ENCODE data around the gene HEMGN. TPM values are rescaled to one million over a fixed set of nuclear protein-coding genes. Genes with fewer than 3 reads are reported as not detected.

The HEMGN gene
- total and polyA plus RNA-seq, 2 of the 13 experiments (the other 11 are each of a cell fraction or from before 2014, with no cell fraction given) = not detected

GRCh38 chr9:97984188-97985057, 46.5 kb upstream of the HEMGN start:
- FAIRE-seq = no peak
- peaks cover 22% of the 10 kb centered on the region for H4K20me1 ChIP-seq (ENCODE audit: insufficient read depth, low read length)
- peaks cover 59% of the 10 kb centered on the region for H3K79me2 ChIP-seq (ENCODE audit: insufficient read depth, low read length)
- H3K9me3 ChIP-seq (ENCODE audit: low read length) = no peaks in the 10 kb centered on the region
- in situ Hi-C loops (cut with HindIII; ENCODE audit: extremely low pct_ligation_motif_present, low pct_unique_long_range_greater_than_20kb) = loop anchor here (10.0 kb wide), 1 partner anchor 60 kb away; the partner anchor contains the start of gene TRMO
- peak; percentile 26 for DNase-seq (ENCODE audit: low spot score)
- BruUV-seq (replicated peaks) = no TSS peak
- peak overlapping the region; percentile 85 for H3K4me2 ChIP-seq (ENCODE audit: low read depth, low read length)
- H3K4me1 ChIP-seq (ENCODE audit: insufficient read depth, low read length) = peaks cover 67% of the 10 kb centered on the region
- POLR2A ChIA-PET = interaction anchor here (1.1 to 2.9 kb wide), 8 partner anchors 13 to 351 kb away, joined by 3 to 28 read pairs (median 7); partner anchors contain the start of genes NANS, NCBP1, TRMO and TSTD2
- H3K27me3 ChIP-seq (ENCODE audit: control insufficient read depth in 1 of 2, insufficient read depth in 2 of 2, low read length in 2 of 2) = no peaks in the 10 kb centered on the region; a peak in 2 of 5 replicates
- whole genome bisulfite sequencing (ENCODE audit: low lambda C conversion rate) = no CpG with 5 or more reads among the region's 116 CpGs
- H3K27ac ChIP-seq (ENCODE audit: extremely low read length, insufficient read depth, low read length) = peak overlapping the region; percentile 95
- intact Hi-C loops (cut with micrococcal nuclease; ENCODE audit: unreplicated experiment) = loop anchor here (10.0 kb wide), 1 partner anchor 350 kb away; the partner anchor contains the start of genes NCBP1 and TSTD2
- H3K36me3 ChIP-seq (replicated peaks in 1 of 2; ENCODE audit: control insufficient read depth in 1 of 2, insufficient read depth in 2 of 2, low read length in 2 of 2) = peaks cover 0 to 3% of the 10 kb centered on the region in 2 experiments; a peak in 1 of 5 replicates
- peak; percentile 29 for ATAC-seq
- H3K9ac ChIP-seq (ENCODE audit: insufficient read depth, low read depth, low read length) = peak overlapping the region; percentile 95
- CTCF ChIA-PET (ENCODE audit: low intra/inter-chr PET ratio, low total read pairs) = no interaction called here
- H3K4me3 ChIP-seq (replicated peaks in 1 of 3; ENCODE audit: insufficient read depth in 1 of 3, low read depth in 2 of 3, low read length in 3 of 3) = peak overlapping the region; percentile 84 to 93 (median 90); a peak in 5 of 6 replicates
- no peak overlapping the region for H2AFZ ChIP-seq (ENCODE audit: low read length)
- TF ChIP-seq ZNF781 (CRISPR knock-in tag; IDR thresholded peaks at IDR 0.05; ENCODE audit: borderline replicate concordance, not compliant biosample characterization) = no peak
- TF ChIP-seq IRF9 (CRISPR knock-in tag; IDR thresholded peaks at IDR 0.05; ENCODE audit: borderline replicate concordance) = no peak
- TF ChIP-seq ZNF607 (CRISPR knock-in tag; IDR thresholded peaks at IDR 0.05; ENCODE audit: borderline replicate concordance) = 0 out of 2 replicates have a peak, but pooled peaks have one; percentile 11
- TF ChIP-seq ZBTB43 (CRISPR knock-in tag; conservative IDR thresholded peaks at IDR 0.05) = no peak
- TF ChIP-seq, protein P1, sequence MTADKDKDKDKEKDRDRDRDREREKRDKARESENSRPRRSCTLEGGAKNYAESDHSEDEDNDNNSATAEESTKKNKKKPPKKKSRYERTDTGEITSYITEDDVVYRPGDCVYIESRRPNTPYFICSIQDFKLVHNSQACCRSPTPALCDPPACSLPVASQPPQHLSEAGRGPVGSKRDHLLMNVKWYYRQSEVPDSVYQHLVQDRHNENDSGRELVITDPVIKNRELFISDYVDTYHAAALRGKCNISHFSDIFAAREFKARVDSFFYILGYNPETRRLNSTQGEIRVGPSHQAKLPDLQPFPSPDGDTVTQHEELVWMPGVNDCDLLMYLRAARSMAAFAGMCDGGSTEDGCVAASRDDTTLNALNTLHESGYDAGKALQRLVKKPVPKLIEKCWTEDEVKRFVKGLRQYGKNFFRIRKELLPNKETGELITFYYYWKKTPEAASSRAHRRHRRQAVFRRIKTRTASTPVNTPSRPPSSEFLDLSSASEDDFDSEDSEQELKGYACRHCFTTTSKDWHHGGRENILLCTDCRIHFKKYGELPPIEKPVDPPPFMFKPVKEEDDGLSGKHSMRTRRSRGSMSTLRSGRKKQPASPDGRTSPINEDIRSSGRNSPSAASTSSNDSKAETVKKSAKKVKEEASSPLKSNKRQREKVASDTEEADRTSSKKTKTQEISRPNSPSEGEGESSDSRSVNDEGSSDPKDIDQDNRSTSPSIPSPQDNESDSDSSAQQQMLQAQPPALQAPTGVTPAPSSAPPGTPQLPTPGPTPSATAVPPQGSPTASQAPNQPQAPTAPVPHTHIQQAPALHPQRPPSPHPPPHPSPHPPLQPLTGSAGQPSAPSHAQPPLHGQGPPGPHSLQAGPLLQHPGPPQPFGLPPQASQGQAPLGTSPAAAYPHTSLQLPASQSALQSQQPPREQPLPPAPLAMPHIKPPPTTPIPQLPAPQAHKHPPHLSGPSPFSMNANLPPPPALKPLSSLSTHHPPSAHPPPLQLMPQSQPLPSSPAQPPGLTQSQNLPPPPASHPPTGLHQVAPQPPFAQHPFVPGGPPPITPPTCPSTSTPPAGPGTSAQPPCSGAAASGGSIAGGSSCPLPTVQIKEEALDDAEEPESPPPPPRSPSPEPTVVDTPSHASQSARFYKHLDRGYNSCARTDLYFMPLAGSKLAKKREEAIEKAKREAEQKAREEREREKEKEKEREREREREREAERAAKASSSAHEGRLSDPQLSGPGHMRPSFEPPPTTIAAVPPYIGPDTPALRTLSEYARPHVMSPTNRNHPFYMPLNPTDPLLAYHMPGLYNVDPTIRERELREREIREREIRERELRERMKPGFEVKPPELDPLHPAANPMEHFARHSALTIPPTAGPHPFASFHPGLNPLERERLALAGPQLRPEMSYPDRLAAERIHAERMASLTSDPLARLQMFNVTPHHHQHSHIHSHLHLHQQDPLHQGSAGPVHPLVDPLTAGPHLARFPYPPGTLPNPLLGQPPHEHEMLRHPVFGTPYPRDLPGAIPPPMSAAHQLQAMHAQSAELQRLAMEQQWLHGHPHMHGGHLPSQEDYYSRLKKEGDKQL (CRISPR knock-in tag; IDR thresholded peaks at IDR 0.05; ENCODE audit: low read depth) = no peak
- no peak for TF ChIP-seq ZNF652 (CRISPR knock-in tag; IDR thresholded peaks at IDR 0.05; ENCODE audit: borderline replicate concordance, low read depth)
- TF ChIP-seq NFE2L2 (IDR thresholded peaks at IDR 0.05; ENCODE audit: low read length) = no peak
- no peak for TF ChIP-seq CBX2 (IDR thresholded peaks at IDR 0.05; ENCODE audit: low read depth, low read length)
- TF ChIP-seq CBX2 (CRISPR knock-in tag; IDR thresholded peaks at IDR 0.05; ENCODE audit: low read depth) = no peak
- no peak for TF ChIP-seq ZNF616 (CRISPR knock-in tag; IDR thresholded peaks at IDR 0.05; ENCODE audit: low read depth)
- no peak for TF ChIP-seq ARNTL (CRISPR knock-in tag; IDR thresholded peaks at IDR 0.05)
- peak; percentile 84 for TF ChIP-seq RBFOX2 (IDR thresholded peaks at IDR 0.05; ENCODE audit: low read depth, low read length)
- TF ChIP-seq ZNF546 (CRISPR knock-in tag; conservative IDR thresholded peaks at IDR 0.05) = peak; percentile 70; the same call in 1 of the 2 replicates
- TF ChIP-seq POLR2AphosphoS2 (IDR thresholded peaks at IDR 0.05; ENCODE audit: low read depth, low read length) = no peak
- 0 out of 2 replicates have a peak, but pooled peaks have one; percentile 34 for TF ChIP-seq CEBPG (CRISPR knock-in tag; IDR thresholded peaks at IDR 0.05)
- no peak for TF ChIP-seq YEATS2 (CRISPR knock-in tag; IDR thresholded peaks at IDR 0.05; ENCODE audit: borderline replicate concordance)
